GM12878 (cell line): ENCODE measurements around the gene AGAP1. TPM values are rescaled to one million over a fixed set of nuclear protein-coding genes. Genes with fewer than 3 reads are reported as not detected.

Experiments
- ATAC-seq: fragments of 200-7000 bp; cut with Tn5 transposase; 3 replicates; pipeline ENCODE4 v1.9.1; 2020; ENCODE audit warnings: mild to moderate bottlenecking, moderate library complexity
- BruUV-seq: library from RNA; stranded (reverse); fragments of 400-500 nt; replicated peaks from 2 replicates; lab custom pipeline; 2021; lab: Mats Ljungman, UMichigan
- CTCF ChIA-PET: fragments of 300-600 bp; sonication (Branson Sonifier 250); formaldehyde crosslinking; extraction: SDS; loops from one replicate; lab custom pipeline; 2021; ENCODE audit warnings: inconsistent platforms; lab: Yijun Ruan, JAX
- POLR2A ChIA-PET: fragments of 350-600 bp; formaldehyde crosslinking; extraction: SDS; loops from one replicate; lab custom pipeline; 2021; ENCODE audit warnings: inconsistent platforms; lab: Charles Lee
- RAD21 ChIA-PET: fragments of 300-600 bp; sonication (Branson Sonifier 250); formaldehyde crosslinking; loops from one replicate; lab custom pipeline; 2023; ENCODE audit warnings: antibody characterized with exemption; ENCODE audit not compliant: unreplicated experiment; lab: Charles Lee
- SMC1A ChIA-PET: fragments of 300-600 bp; sonication (Branson Sonifier 250); formaldehyde crosslinking; loops from one replicate; lab custom pipeline; 2023; ENCODE audit not compliant: unreplicated experiment, uncharacterized antibody; lab: Charles Lee
- DNase-seq: peaks from one replicate; pipeline ENCODE4 v3.0.0-alpha.2; 2011; ENCODE audit warnings: low read depth, low spot score
- FAIRE-seq: peaks from 3 replicates; lab custom pipeline; 2011; peaks lifted over from hg19 to GRCh38; lab: Jason Lieb, UNC
- H2AFZ ChIP-seq: 2 replicates; pipeline ENCODE4 v1.6.0; 2011; ENCODE audit warnings: low read depth, low read length, control low read depth; ENCODE audit not compliant: control insufficient read depth
- H3K27ac ChIP-seq: 2 replicates; pipeline ENCODE4 v1.5.1; 2011; ENCODE audit warnings: control low read depth; ENCODE audit not compliant: control insufficient read depth, insufficient read depth
- H3K27me3 ChIP-seq, 2 experiments: replicated peaks in 1 of 2; 2 replicates each; pipeline versions ENCODE4 v1.6.0 to v1.6.1; 2011; ENCODE audit warnings: low read length in 1 of 2; ENCODE audit not compliant: control insufficient read depth in 2 of 2, insufficient read depth in 2 of 2
- H3K36me3 ChIP-seq, 2 experiments: 2 replicates each; pipeline ENCODE4 v1.5.1; 2011; ENCODE audit warnings: low read length in 1 of 2; ENCODE audit not compliant: control insufficient read depth in 2 of 2, insufficient read depth in 2 of 2
- H3K4me1 ChIP-seq: 2 replicates; pipeline ENCODE4 v1.6.1; 2011; ENCODE audit warnings: mild to moderate bottlenecking, low read length, moderate library complexity, mixed read lengths; ENCODE audit not compliant: control insufficient read depth, insufficient read depth
- H3K4me2 ChIP-seq: 2 replicates; pipeline ENCODE4 v1.6.0; 2011; ENCODE audit warnings: control low read depth; ENCODE audit not compliant: control insufficient read depth, insufficient read depth
- H3K4me3 ChIP-seq: fragments of 200-600 bp; sonication (generic); 2 replicates; pipeline ENCODE4 v1.5.1; 2016
- H3K79me2 ChIP-seq: 2 replicates; pipeline ENCODE4 v1.6.0; 2011; ENCODE audit warnings: low read length; ENCODE audit not compliant: control insufficient read depth, insufficient read depth
- H3K9ac ChIP-seq: 2 replicates; pipeline ENCODE4 v1.8.0; 2011; ENCODE audit warnings: low read length, control low read depth, mixed read lengths; ENCODE audit not compliant: control insufficient read depth, insufficient read depth
- H3K9me3 ChIP-seq: replicated peaks from 3 replicates; pipeline ENCODE4 v1.5.1; 2011; ENCODE audit warnings: mild to moderate bottlenecking, low read length; ENCODE audit not compliant: control insufficient read depth, insufficient read depth
- H4K20me1 ChIP-seq: 2 replicates; pipeline ENCODE4 v1.6.0; 2011; ENCODE audit not compliant: control insufficient read depth, insufficient read depth
- ATF2 ChIP-seq: IDR thresholded peaks from 2 replicates; pipeline ENCODE4 v1.6.1; 2012; ENCODE audit warnings: low read length, inconsistent platforms
- BMI1 ChIP-seq: fragments of 450-650 bp; IDR thresholded peaks from 2 replicates; pipeline ENCODE4 v1.6.1; 2016; ENCODE audit warnings: mild to moderate bottlenecking, moderate library complexity, borderline replicate concordance
- EGR1 ChIP-seq, 2 experiments: IDR thresholded peaks; 1 replicate in 1 of 2; 2 replicates in 1 of 2; pipeline ENCODE4 v1.6.1; 2011 to 2012; ENCODE audit warnings: low read depth in 2 of 2, low read length in 2 of 2, borderline replicate concordance in 1 of 2, mild to moderate bottlenecking in 1 of 2, moderate library complexity in 1 of 2
- EP300 ChIP-seq, 2 experiments: fragments of 150-350 bp in 1 of 2; IDR thresholded peaks; 2 replicates each; pipeline ENCODE4 v1.6.1; 2011 to 2012; ENCODE audit warnings: low read depth in 2 of 2, low read length in 2 of 2, borderline replicate concordance in 1 of 2, improper control_type of control experiment in 1 of 2, inconsistent platforms in 1 of 2; ENCODE audit not compliant: control insufficient read depth in 1 of 2
- FOS ChIP-seq: IDR thresholded peaks from 3 replicates; pipeline ENCODE4 v1.6.1; 2011; ENCODE audit warnings: borderline replicate concordance; ENCODE audit not compliant: insufficient read length; ENCODE audit errors: extremely low read depth
- KAT2A ChIP-seq: conservative IDR thresholded peaks from 2 replicates; pipeline ENCODE4 v1.6.1; 2011; ENCODE audit warnings: low read depth, low read length; ENCODE audit not compliant: control insufficient read depth
- MXI1 ChIP-seq: fragments of 150-350 bp; IDR thresholded peaks from 2 replicates; pipeline ENCODE4 v1.6.1; 2011; ENCODE audit warnings: low read depth, mild to moderate bottlenecking, inconsistent platforms, low read length, improper control_type of control experiment
- NFYA ChIP-seq: IDR thresholded peaks from 2 replicates; pipeline ENCODE4 v1.6.1; 2011; ENCODE audit warnings: low read depth, mild to moderate bottlenecking, low read length, improper control_type of control experiment, borderline replicate concordance
- SIX5 ChIP-seq: IDR thresholded peaks from 2 replicates; pipeline ENCODE4 v1.6.1; 2011; ENCODE audit warnings: mild to moderate bottlenecking, low read depth, low read length, moderate library complexity; ENCODE audit not compliant: severe bottlenecking
- WRNIP1 ChIP-seq: IDR thresholded peaks from 2 replicates; pipeline ENCODE4 v1.6.1; 2011; ENCODE audit warnings: low read depth, low read length, improper control_type of control experiment, borderline replicate concordance
- WGBS: methylation state at CpG from one replicate; pipeline ENCODE4 v1.1.6; 2016; ENCODE audit warnings: low lambda C conversion rate; ENCODE audit not compliant: insufficient replicate concordance, insufficient coverage; ENCODE audit errors: missing lambda C conversion rate; 5-methylcytosine and 5-hydroxymethylcytosine counted together
- in situ Hi-C: fragments of 300-500 bp; cut with MboI; formaldehyde crosslinking; loops from 9 replicates; pipeline ENCODE4 v1.14.3; 2018; ENCODE audit warnings: mixed read lengths
- intact Hi-C: fragments of 100-400 bp; cut with micrococcal nuclease; formaldehyde crosslinking; loops from one replicate; pipeline ENCODE4 v1.14.2; 2022; ENCODE audit not compliant: unreplicated experiment
- polyA plus RNA-seq, 11 experiments: library from polyadenylated mRNA; depleted of rRNA in 4 of 11; unstranded in 6 of 11; stranded (reverse) in 5 of 11; fragments of >200 nt; fragmentation: Nextera tagmentation in 4 of 11; fragmentation: Illumina TruSeq in 1 of 11; extraction: Ambion mirVana in 4 of 11; extraction: Trizol in 1 of 11; gene quantifications; 1 replicate in 1 of 11; 2 replicates in 10 of 11; pipeline versions ENCODE4 v1.2.1 to v1.2.3, GENCODE V29; 2011 to 2016; ENCODE audit warnings: inconsistent platforms in 2 of 11, missing spikeins in 2 of 11, low read depth in 1 of 11
- total RNA-seq, 4 experiments: library from RNA; depleted of rRNA in 3 of 4; stranded (reverse); fragments of >200 nt in 3 of 4; fragmentation: Illumina TruSeq in 1 of 4; extraction: Trizol in 1 of 4; gene quantifications; 2 replicates each; pipeline versions ENCODE4 v1.2.1 to v1.2.3, GENCODE V29; 2013 to 2021
- TF ChIP-seq, protein P1 (sequence below): IDR thresholded peaks from 2 replicates; pipeline ENCODE4 v1.6.1; 2012; ENCODE audit warnings: low read depth, low read length, improper control_type of control experiment

The AGAP1 gene
- total and polyA plus RNA-seq, 10 of the 15 experiments (the other 5 are each of a cell fraction or from before 2014, with no cell fraction given) = 0.05 to 0.15 (median 0.06) TPM; not detected in 7

DNA sequence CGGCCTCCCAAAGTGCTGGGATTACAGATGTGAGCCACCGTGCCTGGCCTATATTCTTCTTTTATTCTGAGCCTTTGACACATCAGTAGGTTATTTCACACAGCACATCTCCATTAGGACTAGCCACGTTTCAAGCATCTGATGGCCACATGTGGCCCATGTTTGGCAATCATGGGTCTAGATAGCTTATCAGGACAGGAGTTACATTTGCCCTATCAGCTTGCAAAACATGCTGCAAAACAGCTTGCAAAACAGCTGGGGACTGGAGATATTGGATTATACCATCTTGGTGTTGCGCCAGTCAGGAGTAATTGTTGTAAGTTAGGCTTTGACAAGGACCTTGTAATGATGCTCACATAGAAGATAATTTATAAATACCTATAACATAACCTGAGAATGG, 579.4 kb downstream of the AGAP1 start (continued):
- TF ChIP-seq EP300 (IDR thresholded peaks at IDR 0.05; ENCODE audit: borderline replicate concordance in 1 of 2, control insufficient read depth in 1 of 2, low read depth in 2 of 2, low read length in 2 of 2) (no peak), MXI1 (no peak), FOS (no peak), KAT2A (no peak), BMI1 (no peak), ATF2 (no peak)

DNA sequence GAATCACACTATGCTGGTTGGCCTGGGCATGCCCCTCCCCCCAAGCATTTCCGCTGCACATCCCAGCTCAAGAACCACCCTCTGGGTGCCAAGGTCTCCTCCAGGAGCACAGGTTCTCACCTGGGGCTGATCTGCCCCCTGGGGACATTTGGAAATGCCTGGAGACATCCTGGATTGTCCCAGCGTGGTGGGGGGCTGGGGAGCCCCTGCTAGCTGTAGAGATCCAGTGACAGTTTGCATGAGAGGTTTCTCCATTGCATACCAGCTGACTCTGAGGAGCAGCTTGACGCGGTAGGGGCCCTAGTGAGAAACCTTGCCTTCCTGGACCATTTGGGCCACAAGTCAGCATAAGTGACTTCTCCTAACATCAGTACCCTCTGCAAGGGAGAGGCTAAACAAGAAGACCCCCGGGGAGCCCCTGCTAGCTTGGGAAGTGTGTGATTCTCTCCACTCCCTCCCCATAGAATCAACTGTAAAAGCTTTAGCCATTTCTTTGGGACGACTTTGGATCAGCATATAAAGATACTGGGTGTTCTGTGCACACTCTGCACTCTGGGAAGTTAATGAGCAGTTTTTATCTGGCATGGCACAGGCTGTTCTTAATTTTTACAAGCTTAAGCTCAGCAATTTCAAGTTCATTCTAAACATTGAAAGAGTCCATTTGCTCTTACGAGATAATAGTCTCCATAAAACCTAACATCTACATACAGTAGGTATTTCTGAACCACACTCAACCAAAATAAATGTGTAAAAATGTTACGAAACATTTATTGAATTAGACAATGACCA, 580.2 kb downstream of the AGAP1 start:
- H3K9ac ChIP-seq = no peak overlapping the region
- no peaks in the 10 kb centered on the region for H4K20me1 ChIP-seq
- H3K9me3 ChIP-seq = no peaks in the 10 kb centered on the region
- no peaks in the 10 kb centered on the region for H3K79me2 ChIP-seq
- in situ Hi-C loops = no loop called here
- ATAC-seq = no peak
- no peak overlapping the region for H3K4me3 ChIP-seq
- no peaks in the 10 kb centered on the region; the same call in 1 of the 2 replicates for H3K4me1 ChIP-seq
- ChIA-PET RAD21 (no interaction called here), SMC1A (no interaction called here), CTCF (no interaction called here), POLR2A (no interaction called here)
- no TSS peak for BruUV-seq
- no peaks in the 10 kb centered on the region for H3K27me3 ChIP-seq
- H3K27ac ChIP-seq = no peak overlapping the region
- WGBS = 19% methylated on average over 8 of the region's 8 CpGs
- DNase-seq = no peak
- no peak for FAIRE-seq
- TF ChIP-seq NFYA (no peak), WRNIP1 (no peak), SIX5 (no peak), EGR1 (IDR thresholded peaks at IDR 0.05; ENCODE audit: borderline replicate concordance in 1 of 2, low read depth in 2 of 2, low read length in 2 of 2) (no peak)
- TF ChIP-seq, protein P1, sequence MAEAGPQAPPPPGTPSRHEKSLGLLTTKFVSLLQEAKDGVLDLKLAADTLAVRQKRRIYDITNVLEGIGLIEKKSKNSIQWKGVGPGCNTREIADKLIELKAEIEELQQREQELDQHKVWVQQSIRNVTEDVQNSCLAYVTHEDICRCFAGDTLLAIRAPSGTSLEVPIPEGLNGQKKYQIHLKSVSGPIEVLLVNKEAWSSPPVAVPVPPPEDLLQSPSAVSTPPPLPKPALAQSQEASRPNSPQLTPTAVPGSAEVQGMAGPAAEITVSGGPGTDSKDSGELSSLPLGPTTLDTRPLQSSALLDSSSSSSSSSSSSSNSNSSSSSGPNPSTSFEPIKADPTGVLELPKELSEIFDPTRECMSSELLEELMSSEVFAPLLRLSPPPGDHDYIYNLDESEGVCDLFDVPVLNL = no peak
- no peak overlapping the region for H2AFZ ChIP-seq
- no peak overlapping the region for H3K4me2 ChIP-seq
- intact Hi-C loops = no loop called here
- no peaks in the 10 kb centered on the region for H3K36me3 ChIP-seq
